HG02623 (cell line): Measurements from ENCODE around the gene CCDC86.

Experiments
- ATAC-seq: cut with Tn5 transposase; IDR thresholded peaks from one replicate; pipeline ENCODE4 v1.9.1; 2021; ENCODE audit warnings: moderate library complexity; ENCODE audit not compliant: unreplicated experiment

CCDC86 gene

GRCh38 chr11:60852982-60853950 lies 11.4 kb downstream of the CCDC86 start:
- no peak for ATAC-seq

GRCh38 chr11:60854140-60854846 lies 12.4 kb downstream of the CCDC86 start:
- no peak for ATAC-seq

- ATAC-seq, result no peak
Observed at GRCh38 chr11:60854847-60855725, 13.2 kb downstream of the CCDC86 start.

DNA sequence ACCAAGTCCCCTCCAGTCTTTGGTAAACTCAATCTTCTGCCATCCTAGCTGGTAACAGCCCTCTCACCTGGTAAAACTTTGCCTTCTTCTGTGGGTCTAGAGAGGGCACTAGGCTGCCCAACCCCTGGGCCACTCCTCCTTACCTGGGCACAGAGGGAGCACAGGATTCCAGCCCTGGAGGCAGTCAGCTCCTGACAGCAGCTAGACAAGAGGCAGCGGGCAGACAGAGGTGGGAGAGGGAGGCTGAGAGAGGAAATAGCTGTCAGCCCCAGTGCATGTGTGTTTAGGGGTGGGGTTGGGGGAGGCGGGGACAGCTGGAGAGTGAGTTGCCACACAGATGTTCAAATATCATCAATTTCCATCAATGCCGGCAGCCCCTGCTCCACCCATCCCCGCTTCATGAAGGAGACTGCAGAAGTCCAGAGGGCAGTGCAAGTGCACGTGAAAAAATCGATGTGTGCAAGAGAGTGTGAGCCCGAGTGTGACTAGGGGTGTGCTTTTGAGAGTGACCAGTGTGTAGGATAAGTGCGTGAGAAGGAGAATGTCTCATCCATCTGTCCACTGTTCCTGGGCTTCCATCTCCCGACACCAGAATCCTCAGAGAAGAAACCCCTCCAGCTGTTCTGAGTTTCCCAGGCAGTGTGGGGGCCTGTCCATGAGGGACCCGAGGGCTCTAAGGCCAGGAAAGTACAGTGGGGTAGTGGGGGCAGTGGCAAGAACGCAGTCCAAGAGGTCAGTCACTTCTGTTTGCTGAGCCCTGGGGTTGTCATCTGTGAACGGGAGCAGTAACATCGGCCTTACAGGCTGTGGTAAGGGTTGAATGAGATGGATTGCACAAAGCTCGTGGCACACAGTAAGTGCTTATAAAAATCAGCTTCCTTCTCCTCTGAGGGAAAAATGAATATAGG lies 14.1 kb downstream of the CCDC86 start, which contains the start of gene PTGDR2:
Gene PTGDR2 (minus strand): TSS at position 225 of the 908 bp plus-strand sequence. CDS start 2,228 bp downstream, outside the sequence.
- ATAC-seq, result no peak

DNA sequence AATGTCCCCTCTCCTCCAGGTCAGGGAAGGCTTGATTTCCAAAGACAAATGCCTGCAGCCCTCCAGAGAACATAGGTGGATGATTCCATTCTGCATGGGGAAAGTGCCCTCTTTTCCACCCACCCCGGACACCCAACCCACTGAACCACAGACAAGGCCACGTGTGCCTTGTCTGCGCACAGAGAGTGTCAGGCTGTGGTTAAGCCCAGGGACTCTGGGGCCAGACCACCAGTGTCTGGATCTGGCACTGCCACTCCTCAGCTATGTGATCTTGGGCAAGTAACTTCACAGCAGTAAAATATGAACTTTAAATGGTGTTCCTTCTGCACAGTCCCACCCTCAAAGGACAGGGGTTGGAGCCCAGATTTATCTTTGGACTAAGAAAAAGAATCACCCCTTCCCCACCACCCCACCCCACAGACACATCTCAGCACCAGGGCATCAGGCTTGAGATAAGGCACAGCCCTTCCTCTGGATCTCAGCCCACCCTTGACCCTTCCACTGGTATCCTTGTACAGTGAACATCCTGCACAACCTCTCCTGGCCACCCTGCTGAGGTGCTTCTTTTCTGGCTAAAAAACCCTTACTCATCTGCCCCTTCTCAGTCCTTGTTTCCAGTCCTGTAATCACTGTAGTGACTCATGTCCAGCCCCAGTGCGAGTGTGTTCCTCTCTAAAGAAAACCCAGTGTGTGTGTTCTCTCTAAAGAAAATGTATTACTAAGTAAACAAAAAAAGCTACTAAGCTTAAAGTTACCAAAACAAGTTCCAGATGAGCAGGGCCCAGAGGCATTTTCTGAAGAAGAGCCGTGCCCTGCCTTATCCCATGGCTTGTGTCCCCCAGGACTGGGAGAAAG lies 15.7 kb downstream of the CCDC86 start:
- ATAC-seq, result no peak

GRCh38 chr11:60858236-60858635 lies 16.3 kb downstream of the CCDC86 start:
- no peak for ATAC-seq

DNA sequence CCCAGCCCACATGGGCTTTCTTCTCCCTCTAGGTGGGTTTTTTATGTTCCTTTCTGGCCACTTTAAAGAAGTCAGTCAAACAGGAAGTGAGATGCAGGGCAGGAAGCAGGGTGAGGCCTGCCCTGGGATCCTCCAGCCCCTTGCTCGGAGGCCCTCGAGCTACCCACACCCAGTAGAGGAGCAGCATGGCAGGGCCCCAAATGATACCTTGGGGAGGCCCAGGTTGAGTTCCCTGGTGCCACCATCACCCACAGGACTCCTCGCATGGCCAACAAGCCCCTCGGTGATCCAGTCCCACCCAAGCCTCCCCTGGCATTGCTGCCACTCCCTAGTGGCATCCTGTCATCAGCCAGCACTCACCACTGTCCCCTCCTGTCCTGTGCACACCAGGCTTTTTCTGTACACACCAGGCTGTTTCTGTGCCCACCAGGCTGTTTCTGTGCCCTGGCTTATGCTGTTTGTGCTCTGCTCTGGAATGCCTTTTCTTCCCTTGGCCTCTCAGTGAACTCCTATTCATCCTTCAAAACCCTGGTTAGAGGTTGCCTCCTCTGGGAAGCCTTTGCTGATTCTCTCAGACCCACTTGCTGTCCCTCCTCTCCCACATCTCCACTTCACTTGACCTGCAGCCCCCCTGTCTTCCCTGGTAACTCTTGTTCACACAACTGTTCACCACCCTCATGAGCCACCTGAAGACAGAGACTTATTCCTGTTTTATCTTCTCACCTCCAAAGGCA lies 17.0 kb downstream of the CCDC86 start:
- no peak for ATAC-seq

- no peak for ATAC-seq
Observed at GRCh38 chr11:60859616-60860250, 17.8 kb downstream of the CCDC86 start.

- no peak for ATAC-seq
Observed at GRCh38 chr11:60860943-60861342, 19.0 kb downstream of the CCDC86 start.

DNA sequence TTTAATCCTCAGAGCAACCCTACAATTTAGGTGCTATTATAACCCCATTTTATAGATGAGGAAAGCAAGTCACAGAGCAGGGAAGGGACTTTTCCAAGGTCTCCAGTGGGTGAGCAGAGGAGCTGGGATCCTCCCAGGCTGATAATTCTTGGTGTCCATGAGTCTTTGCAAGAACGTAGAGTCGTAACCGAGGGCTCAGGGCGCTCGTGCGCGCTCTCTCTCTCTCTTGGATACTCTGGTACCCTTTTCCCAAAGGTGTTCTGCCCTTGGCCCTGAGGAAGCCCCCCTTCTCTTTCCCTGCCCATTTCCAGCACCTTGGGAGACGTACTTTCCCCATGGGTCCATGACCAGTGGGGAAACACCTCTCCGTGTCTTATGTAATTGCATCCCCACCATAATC lies 20.3 kb downstream of the CCDC86 start:
- ATAC-seq, result no peak

DNA sequence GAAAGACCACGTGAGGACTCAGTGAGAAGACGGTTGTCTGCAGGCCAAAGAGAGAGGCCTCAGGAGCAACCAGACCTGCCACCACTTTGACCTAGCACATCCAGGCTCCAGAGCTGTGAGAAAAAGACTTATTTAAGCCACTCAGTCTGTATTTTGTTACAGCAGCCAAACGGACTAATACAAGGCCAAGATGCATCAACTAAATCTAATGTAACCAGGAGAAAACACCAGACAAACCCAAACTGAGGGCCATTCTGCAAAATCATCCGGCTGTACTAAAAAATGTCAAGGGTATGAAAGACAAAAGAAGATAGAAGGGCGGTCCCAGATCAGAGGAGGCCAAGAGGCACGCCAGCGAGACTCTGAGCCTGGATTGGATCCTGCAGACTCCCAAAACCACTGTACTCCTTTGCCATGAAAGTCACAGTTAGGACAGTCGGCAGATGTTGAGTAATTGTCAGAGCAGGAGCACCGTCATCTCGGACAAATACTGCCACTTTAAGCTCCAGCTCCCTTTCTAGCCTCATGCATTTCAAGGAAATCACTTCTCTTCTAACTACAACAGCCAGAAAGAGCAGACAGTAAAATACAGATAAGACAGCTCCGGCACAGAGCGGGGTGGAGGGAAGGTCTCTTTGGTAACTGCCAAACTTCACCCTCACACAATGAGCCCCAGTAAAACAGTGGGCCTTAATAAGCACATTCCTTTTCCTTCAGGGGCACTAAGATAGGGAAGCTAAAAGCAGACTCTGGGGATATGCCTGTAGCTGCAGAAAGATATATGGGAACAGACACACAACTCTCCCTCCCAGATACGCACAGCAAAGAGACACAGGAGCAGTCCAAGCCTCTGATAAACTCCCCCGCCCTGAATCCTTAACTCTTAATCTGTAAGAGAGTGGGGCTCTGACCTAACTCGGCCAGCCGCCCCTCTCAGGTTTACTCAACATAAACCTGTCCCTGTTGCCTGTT lies 21.9 kb downstream of the CCDC86 start:
- ATAC-seq, result no peak

DNA sequence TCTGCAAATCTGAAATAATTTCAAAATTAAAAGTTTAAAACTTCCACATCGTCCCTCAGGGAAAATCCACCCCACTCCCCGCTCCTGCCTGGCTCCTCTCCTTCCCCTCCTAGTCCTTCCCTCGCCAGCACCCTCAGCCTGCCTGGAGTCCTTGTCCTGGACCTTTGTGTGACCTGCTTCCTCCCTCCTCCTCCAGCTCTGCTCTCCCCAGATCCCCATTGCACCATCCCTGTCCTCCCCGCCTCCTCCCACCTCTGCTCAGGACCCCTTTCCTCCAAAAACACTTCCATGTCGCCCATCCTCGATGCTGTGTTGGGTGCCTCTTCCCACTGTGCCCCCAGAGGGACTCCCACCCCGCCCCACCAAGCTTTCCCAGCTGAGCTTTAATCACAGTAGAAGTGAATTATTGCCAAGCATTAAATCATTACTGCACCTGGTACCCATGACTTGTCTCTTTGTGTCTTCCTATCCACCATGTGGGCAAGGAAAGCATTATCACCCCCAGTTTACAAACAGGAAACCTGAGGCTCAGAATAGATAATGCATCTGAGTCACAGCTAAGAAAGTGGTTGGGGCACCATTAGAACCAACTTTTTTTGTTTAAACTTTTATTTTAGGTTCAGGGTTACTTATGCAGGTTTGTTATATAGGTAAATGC lies 23.1 kb downstream of the CCDC86 start:
- ATAC-seq, result no peak

GRCh38 chr11:60866911-60867870 lies 25.3 kb downstream of the CCDC86 start, which contains the start of gene ZP1:
ZP1 (plus strand) TSS chr11:60867542; CDS start chr11:60867562, 20 bp downstream.
- ATAC-seq, result no peak

DNA sequence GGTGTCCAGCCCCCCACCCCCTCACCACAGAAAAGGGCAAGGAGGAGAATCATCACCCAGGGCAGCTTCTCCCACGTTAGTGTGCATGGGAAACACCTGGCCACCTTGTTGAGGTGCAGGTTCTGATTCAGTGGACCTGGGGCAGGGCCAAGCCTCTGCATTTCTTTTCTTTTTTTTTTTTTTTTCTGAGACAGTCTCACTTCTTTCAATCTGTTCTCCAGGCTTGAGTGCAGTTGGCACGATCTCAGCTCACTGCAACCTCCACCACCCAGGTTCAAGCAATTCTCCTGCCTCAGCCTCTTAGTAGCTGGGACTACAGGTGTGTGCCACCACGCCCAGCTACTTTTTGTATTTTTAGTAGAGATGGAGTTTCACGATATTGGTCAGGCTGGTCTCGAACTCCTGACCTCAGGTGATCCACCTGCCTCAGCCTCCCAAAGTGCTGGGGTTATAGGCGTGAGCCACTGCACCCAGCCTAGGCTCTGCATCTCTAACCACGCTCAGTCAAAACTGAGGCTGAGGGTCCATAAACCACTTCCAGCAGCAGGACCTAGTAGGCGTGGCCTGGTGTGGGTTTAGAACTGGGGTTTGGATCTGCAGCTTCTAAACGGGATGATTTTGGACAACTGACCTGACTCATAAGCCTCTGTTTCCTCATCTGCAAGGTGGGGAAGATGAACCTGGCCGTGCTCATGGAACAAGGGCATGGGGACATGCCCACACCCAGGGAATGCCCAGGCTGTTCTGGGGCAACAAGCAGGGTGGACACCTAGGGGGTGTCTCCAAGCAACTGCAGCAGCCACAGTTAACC lies 26.2 kb downstream of the CCDC86 start:
- ATAC-seq, result no peak
